GM19193 (cell line): ENCODE results near the gene RFWD3.

Experiments used
- POLR2A ChIP-seq: IDR thresholded peaks from 4 replicates; pipeline ENCODE4 v1.6.1; 2011; ENCODE audit not compliant: insufficient read depth, insufficient read length; ENCODE audit errors: extremely low read depth

The RFWD3 gene

GRCh38 chr16:74580833-74581232 lies 85.8 kb downstream of the RFWD3 start:
- no peak for TF ChIP-seq POLR2A

DNA sequence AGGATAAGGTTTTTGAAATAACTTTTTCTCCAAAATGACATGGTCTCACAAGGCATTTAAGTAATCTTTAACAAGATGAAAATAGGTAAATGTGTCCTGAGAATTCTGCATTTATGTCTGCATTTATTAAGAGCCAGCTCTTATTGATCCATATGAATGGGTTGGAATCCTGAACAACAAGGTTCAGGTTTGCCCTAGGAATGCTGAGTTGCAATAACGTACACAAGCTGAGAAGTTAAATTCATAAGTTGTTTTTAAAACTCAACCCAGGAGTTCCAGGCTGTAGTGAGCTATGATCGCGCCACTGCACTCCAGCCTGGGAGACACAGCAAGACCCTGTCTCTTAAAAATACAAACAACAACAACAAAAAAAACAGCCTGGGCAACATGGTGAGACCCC lies 87.8 kb downstream of the RFWD3 start:
- TF ChIP-seq POLR2A = no peak

- no peak for TF ChIP-seq POLR2A
Observed at GRCh38 chr16:74578433-74578832, 88.2 kb downstream of the RFWD3 start.

DNA sequence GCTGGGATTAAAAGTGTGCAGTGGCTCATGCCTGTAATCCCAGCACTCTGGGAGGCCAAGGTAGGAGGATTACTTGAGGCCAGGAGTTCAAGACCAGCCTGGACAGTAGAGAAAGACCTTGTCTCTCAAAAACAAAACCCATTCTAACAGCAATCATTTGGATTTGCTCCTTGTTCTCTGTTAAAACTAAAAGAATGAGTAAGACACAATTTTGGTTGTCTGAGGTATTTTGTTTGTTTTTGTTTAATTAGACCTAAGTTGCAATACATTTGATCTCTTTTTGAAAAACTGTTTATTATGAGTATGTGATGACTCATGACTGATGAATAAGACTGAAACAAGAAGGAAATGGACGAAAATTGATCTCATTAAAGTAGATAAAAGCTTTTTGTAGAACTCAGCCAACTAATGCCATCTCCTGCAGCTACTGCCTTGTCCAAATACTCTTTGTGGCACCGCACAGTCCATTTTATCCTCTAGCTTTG lies 88.8 kb downstream of the RFWD3 start:
- TF ChIP-seq POLR2A = no peak

DNA sequence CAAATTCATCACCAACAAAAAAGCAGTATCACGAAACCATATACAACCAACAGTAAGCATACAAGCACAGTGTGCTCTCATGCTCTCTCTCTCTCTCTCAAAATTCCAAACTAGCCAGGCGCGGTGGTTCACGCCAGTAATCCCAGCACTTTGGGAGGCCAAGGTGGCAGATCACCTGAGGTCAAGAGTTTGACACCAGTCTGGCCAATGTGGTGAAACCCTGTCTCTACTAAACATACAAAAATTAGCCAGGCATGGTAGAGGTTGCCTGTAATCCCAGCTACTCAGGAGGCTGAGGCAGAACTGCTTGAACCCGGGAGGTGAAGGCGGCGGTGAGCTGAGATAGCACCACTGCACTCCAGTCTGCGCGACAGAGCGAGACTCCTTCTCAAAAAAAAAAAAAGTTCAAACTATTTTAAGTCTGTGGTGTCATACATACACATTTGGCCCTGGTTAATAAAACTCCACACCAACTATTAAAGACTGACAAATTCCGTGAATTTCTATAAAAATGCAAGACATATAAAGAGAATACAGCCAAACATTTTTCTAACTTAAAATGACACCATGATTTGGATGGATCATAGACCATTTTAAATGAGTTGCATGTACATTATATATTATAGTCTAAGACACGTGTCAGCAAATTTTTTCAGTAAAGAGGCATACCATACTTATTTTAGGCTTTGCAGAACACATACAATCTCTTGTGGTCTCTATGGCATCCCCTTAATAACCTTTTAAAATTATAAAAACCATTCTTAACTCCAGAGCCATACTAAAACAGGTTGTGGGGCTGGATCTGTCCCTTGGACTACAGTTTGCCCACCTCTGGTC lies 90.7 kb downstream of the RFWD3 start:
- TF ChIP-seq POLR2A = no peak

GRCh38 chr16:74575175-74575806 lies 91.4 kb downstream of the RFWD3 start:
- TF ChIP-seq POLR2A = no peak

GRCh38 chr16:74574146-74574545 lies 92.5 kb downstream of the RFWD3 start:
- TF ChIP-seq POLR2A = no peak

DNA sequence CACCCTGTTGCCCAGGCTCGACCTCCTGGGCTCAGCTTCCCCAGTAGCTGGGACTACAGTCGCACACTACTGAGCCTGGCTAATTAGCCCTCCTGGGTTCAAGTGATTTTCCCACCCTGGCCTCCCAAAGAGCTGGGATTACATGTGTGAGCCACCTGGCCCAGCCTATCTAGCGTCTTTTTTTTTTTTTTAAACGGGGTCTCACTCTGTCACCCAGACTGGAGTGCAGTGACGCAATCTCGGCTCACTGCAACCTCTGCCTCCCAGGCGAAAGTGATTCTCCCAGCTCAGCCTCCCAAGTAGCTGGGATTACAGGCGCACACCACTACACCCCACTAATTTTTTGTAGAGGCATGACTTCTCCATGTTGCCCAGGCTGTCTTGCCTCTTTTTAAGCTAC lies 93.1 kb downstream of the RFWD3 start:
- TF ChIP-seq POLR2A = no peak
